ENCODE results near the gene CCNA2. TPM values are rescaled to one million over a fixed set of nuclear protein-coding genes. Genes with fewer than 3 reads are reported as not detected.

The CCNA2 gene
- total RNA-seq, 2 donors from 2014 or later: 0.33 to 0.52 TPM

DNA sequence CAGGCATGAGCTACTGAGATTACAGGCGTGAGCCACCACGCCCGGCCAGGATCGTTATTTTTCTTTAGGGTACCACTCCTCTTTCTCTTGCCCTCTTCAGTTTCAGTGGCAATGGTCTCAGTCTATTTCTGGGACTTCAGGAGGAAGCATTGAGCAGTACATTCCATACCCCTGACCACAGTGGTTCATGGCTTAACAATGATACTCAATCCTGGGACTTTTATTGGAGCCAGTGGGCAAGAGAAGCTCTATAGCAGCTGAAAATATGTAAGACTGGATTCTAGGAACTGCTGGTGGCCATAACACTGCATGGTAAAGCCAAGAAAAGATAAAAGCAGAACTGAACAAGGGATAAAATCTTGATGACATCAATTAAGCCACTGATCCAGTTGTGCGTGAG lies 5.8 kb upstream of the CCNA2 start:
- WGBS, 2 donors: 84 to 97% methylated on average over 5 of the region's 5 CpGs
- H3K36me3 ChIP-seq (replicated peaks in 1 of 2; ENCODE audit: insufficient read depth in 1 of 2, low read depth in 2 of 2): no peaks in the 10 kb centered on the region
- no peak overlapping the region for H3K4me3 ChIP-seq
- ATAC-seq (no peak), DNase-seq (no peak)
- H3K9me3 ChIP-seq: no peaks in the 10 kb centered on the region
- TF ChIP-seq, protein P1, sequence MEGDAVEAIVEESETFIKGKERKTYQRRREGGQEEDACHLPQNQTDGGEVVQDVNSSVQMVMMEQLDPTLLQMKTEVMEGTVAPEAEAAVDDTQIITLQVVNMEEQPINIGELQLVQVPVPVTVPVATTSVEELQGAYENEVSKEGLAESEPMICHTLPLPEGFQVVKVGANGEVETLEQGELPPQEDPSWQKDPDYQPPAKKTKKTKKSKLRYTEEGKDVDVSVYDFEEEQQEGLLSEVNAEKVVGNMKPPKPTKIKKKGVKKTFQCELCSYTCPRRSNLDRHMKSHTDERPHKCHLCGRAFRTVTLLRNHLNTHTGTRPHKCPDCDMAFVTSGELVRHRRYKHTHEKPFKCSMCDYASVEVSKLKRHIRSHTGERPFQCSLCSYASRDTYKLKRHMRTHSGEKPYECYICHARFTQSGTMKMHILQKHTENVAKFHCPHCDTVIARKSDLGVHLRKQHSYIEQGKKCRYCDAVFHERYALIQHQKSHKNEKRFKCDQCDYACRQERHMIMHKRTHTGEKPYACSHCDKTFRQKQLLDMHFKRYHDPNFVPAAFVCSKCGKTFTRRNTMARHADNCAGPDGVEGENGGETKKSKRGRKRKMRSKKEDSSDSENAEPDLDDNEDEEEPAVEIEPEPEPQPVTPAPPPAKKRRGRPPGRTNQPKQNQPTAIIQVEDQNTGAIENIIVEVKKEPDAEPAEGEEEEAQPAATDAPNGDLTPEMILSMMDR (IDR thresholded peaks at IDR 0.05): no peak
- no peak for TF ChIP-seq POLR2A (IDR thresholded peaks at IDR 0.05)
- no peak overlapping the region for H3K27ac ChIP-seq
- no peaks in the 10 kb centered on the region for H3K4me1 ChIP-seq
- no peaks in the 10 kb centered on the region for H3K27me3 ChIP-seq
- intact Hi-C loops (cut with DNase I): no loop called here

DNA sequence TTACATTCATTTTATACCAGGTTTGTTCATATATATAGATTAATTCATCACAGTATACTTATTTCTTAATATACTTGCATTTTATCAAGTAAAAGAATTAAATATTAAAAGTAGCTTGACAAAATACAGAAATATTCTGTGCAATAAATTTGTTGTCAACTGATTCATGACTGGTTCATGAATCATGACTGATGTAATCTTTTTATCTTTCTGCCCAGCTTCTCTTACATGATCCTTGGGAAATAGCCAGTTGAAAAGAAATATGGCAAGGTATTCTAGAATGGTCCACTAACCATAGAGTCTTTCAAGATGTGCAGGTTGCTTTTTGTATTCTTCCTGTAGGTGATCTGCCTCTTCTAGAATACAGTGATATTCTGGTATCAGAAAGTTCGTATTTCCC lies 4.2 kb upstream of the CCNA2 start:
- intact Hi-C loops (cut with DNase I): no loop called here
- WGBS, 2 donors: 76 to 95% methylated on average over 1 of the region's 1 CpG
- ATAC-seq (no peak), DNase-seq (no peak)
- no peak overlapping the region for H3K4me3 ChIP-seq
- H3K4me1 ChIP-seq: peaks cover 6% of the 10 kb centered on the region
- H3K36me3 ChIP-seq (replicated peaks in 1 of 2; ENCODE audit: insufficient read depth in 1 of 2, low read depth in 2 of 2): no peaks in the 10 kb centered on the region
- H3K9me3 ChIP-seq: no peaks in the 10 kb centered on the region
- no peak for TF ChIP-seq POLR2A (IDR thresholded peaks at IDR 0.05)
- TF ChIP-seq, protein P1 (IDR thresholded peaks at IDR 0.05): no peak
- H3K27me3 ChIP-seq: no peaks in the 10 kb centered on the region
- no peak overlapping the region for H3K27ac ChIP-seq

DNA sequence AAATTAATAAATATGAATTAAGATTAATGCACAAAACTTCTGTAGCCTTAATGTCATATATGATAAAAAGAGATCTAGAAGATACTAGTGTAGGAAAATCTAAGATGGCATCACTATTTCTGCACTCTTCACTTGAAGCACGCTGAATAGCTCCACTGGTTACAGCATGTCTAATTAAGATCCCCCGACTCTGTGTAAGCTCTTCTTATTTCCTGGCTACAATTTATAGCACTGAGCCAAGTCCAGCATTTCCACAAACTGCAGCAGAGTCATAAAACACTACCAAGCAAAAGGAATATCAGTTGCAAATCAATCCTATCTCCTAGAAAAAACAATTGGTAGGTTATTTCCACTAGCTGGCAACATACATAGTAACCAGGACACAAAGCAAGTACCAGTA lies 1.3 kb upstream of the CCNA2 start:
- TF ChIP-seq POLR2A (IDR thresholded peaks at IDR 0.05): no peak
- TF ChIP-seq, protein P1 (IDR thresholded peaks at IDR 0.05): no peak
- Histone ChIP-seq H3K4me1 (peaks cover 8% of the 10 kb centered on the region), H3K36me3 (replicated peaks in 1 of 2; ENCODE audit: insufficient read depth in 1 of 2, low read depth in 2 of 2) (no peaks in the 10 kb centered on the region), H3K27me3 (no peaks in the 10 kb centered on the region), H3K9me3 (no peaks in the 10 kb centered on the region), H3K4me3 (no peak overlapping the region), H3K27ac (no peak overlapping the region)
- intact Hi-C loops (cut with DNase I): no loop called here
- ATAC-seq (no peak), DNase-seq (no peak)
- 72 to 82% methylated on average over 2 of the region's 2 CpGs for WGBS, 2 donors

GRCh38 chr4:121824171-121824527 lies 466 bp upstream of the CCNA2 start:
- H3K36me3 ChIP-seq (replicated peaks in 1 of 2; ENCODE audit: insufficient read depth in 1 of 2, low read depth in 2 of 2): no peaks in the 10 kb centered on the region
- WGBS, 2 donors: 1% methylated on average over 8 of the region's 8 CpGs
- intact Hi-C loops (cut with DNase I): no loop called here
- peak overlapping the region in 3 of 4 donors; percentile 50 to 79 (median 53) for H3K27ac ChIP-seq
- ATAC-seq: no peak
- TF ChIP-seq POLR2A (IDR thresholded peaks at IDR 0.05): no peak
- TF ChIP-seq, protein P1 (IDR thresholded peaks at IDR 0.05): no peak
- H3K27me3 ChIP-seq: no peaks in the 10 kb centered on the region
- no peaks in the 10 kb centered on the region for H3K9me3 ChIP-seq
- DNase-seq: no peak
- H3K4me3 ChIP-seq: peak overlapping the region; percentile 12 to 81
- H3K4me1 ChIP-seq: peaks cover 8% of the 10 kb centered on the region

DNA sequence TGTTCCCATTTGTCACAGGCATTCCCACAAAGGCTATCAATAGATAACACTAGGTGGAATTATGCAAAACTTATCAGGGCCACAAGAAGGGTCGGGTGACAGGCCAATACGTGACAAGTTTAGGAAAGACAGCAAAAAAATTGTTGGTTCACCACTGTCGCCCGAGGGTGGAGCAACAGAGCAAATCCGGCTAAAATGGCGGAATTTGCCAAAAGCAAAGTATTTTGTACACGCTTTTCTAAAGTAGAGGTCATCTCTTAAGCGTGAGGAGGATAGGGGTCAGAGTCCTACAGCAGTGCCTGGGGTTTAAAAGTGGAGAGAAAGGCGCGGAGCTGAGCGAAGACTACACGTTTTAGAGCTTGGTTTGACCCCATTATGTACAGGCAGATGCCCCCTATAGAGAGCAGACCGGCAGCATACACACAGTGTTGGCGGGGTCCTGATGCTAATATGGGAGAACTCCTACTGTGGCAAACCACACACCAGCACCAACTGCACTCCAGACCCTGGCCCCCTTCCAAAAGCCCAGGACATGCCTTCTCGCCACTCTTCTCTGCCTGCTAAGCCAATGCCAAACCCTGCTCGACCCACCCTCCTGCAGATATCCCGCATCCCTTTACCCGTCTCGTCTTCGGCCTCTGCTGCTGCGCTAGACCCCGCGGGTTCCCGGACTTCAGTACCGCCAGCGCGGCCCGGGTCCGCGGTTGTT lies 733 bp downstream of the CCNA2 start:
- Histone ChIP-seq H3K9me3 (no peaks in the 10 kb centered on the region), H3K27me3 (no peaks in the 10 kb centered on the region), H3K27ac (no peak overlapping the region), H3K4me1 (peaks cover 8% of the 10 kb centered on the region), H3K4me3 (peak overlapping the region; percentile 12 to 81), H3K36me3 (replicated peaks in 1 of 2; ENCODE audit: insufficient read depth in 1 of 2, low read depth in 2 of 2) (no peaks in the 10 kb centered on the region)
- DNase-seq (peak; percentile 11 to 34 (median 20)), ATAC-seq (no peak)
- intact Hi-C loops (cut with DNase I): no loop called here
- WGBS, 2 donors: 1% methylated on average over 22 to 30 of the region's 30 CpGs
- TF ChIP-seq POLR2A (IDR thresholded peaks at IDR 0.05): no peak
- TF ChIP-seq, protein P1 (IDR thresholded peaks at IDR 0.05): no peak

Measured in body of pancreas (tissue), 4 donors.